GM23248 (cell line): Measurements from ENCODE around the gene PANK2. TPM values are rescaled to one million over a fixed set of nuclear protein-coding genes. Genes with fewer than 3 reads are reported as not detected.

Source experiments
- DNase-seq: peaks from one replicate; pipeline ENCODE4 v3.0.0-alpha.2; 2015
- H2AFZ ChIP-seq: fragments of 200-600 bp; sonication (generic); 2 replicates; pipeline ENCODE4 v1.6.1; 2016; ENCODE audit warnings: antibody characterized with exemption
- H3F3A ChIP-seq: fragments of 200-600 bp; sonication (generic); 2 replicates; pipeline ENCODE4 v1.6.1; 2016; ENCODE audit warnings: mild to moderate bottlenecking, antibody characterized with exemption, mixed run types; ENCODE audit not compliant: insufficient read depth
- H3K27ac ChIP-seq: fragments of 200-600 bp; sonication (generic); 2 replicates; pipeline ENCODE4 v1.5.1; 2016; ENCODE audit warnings: mild to moderate bottlenecking
- H3K27me3 ChIP-seq: fragments of 200-600 bp; sonication (generic); replicated peaks from 2 replicates; pipeline ENCODE4 v1.6.1; 2016; ENCODE audit warnings: mild to moderate bottlenecking; ENCODE audit not compliant: insufficient read depth
- H3K36me3 ChIP-seq: fragments of 200-600 bp; sonication (generic); 2 replicates; pipeline ENCODE4 v1.6.1; 2016; ENCODE audit warnings: low read depth, mild to moderate bottlenecking
- H3K4me1 ChIP-seq: fragments of 200-600 bp; sonication (generic); 2 replicates; pipeline ENCODE4 v1.6.1; 2016; ENCODE audit warnings: mild to moderate bottlenecking; ENCODE audit not compliant: insufficient read depth
- H3K4me2 ChIP-seq: fragments of 200-600 bp; sonication (generic); one replicate; pipeline ENCODE4 v1.6.1; 2016; ENCODE audit warnings: mild to moderate bottlenecking; ENCODE audit not compliant: unreplicated experiment
- H3K4me3 ChIP-seq: fragments of 200-600 bp; sonication (generic); 2 replicates; pipeline ENCODE4 v1.5.1; 2016; ENCODE audit warnings: mild to moderate bottlenecking
- H3K79me2 ChIP-seq: fragments of 200-600 bp; sonication (generic); 2 replicates; pipeline ENCODE4 v1.6.1; 2016; ENCODE audit warnings: mild to moderate bottlenecking; ENCODE audit not compliant: insufficient read depth
- H3K9ac ChIP-seq: fragments of 200-600 bp; sonication (generic); 2 replicates; pipeline ENCODE4 v1.6.1; 2016; ENCODE audit warnings: mild to moderate bottlenecking
- H3K9me2 ChIP-seq: fragments of 200-600 bp; sonication (generic); 2 replicates; pipeline ENCODE4 v1.6.1; 2016; ENCODE audit warnings: mixed run types, mild to moderate bottlenecking, moderate library complexity; ENCODE audit not compliant: insufficient read depth
- H3K9me3 ChIP-seq: fragments of 200-600 bp; sonication (generic); one replicate; pipeline ENCODE4 v1.6.1; 2017; ENCODE audit warnings: low read depth
- H4K20me1 ChIP-seq: fragments of 200-600 bp; sonication (generic); 2 replicates; pipeline ENCODE4 v1.6.0; 2016; ENCODE audit not compliant: insufficient read depth
- EZH2 ChIP-seq: fragments of 200-600 bp; sonication (generic); IDR thresholded peaks from 2 replicates; pipeline ENCODE4 v1.6.1; 2018; ENCODE audit warnings: antibody characterized with exemption, mild to moderate bottlenecking; ENCODE audit not compliant: insufficient read depth, poor library complexity, severe bottlenecking
- EZH2phosphoT487 ChIP-seq: fragments of 200-600 bp; sonication (generic); IDR thresholded peaks from 2 replicates; pipeline ENCODE4 v1.6.1; 2018; ENCODE audit warnings: antibody characterized with exemption, moderate library complexity, mild to moderate bottlenecking, low read depth; ENCODE audit not compliant: insufficient read depth
- WGBS, 2 experiments: methylation state at CpG; one replicate each; pipeline ENCODE4 v1.1.6; 2015 to 2017; ENCODE audit warnings: low lambda C conversion rate in 2 of 2, low coverage in 1 of 2; ENCODE audit errors: missing lambda C conversion rate in 2 of 2; 5-methylcytosine and 5-hydroxymethylcytosine counted together
- in situ Hi-C: fragments of 300-500 bp; cut with MboI; formaldehyde crosslinking; loops from 2 replicates; pipeline ENCODE4 v1.15.0; 2020
- polyA plus RNA-seq: library from polyadenylated mRNA; unstranded; fragments of >200 nt; fragmentation: Nextera tagmentation; extraction: Ambion mirVana; gene quantifications from 2 replicates; pipeline ENCODE4 v1.2.1, GENCODE V29; 2016
- total RNA-seq: library from RNA; depleted of rRNA; stranded (reverse); fragments of >200 nt; shearing (Covaris generic); gene quantifications from 2 replicates; pipeline ENCODE4 v1.2.3, GENCODE V29; 2014

PANK2 gene
- total and polyA plus RNA-seq, 2 experiments from 2014 or later: 30.6 to 43.7 TPM

DNA sequence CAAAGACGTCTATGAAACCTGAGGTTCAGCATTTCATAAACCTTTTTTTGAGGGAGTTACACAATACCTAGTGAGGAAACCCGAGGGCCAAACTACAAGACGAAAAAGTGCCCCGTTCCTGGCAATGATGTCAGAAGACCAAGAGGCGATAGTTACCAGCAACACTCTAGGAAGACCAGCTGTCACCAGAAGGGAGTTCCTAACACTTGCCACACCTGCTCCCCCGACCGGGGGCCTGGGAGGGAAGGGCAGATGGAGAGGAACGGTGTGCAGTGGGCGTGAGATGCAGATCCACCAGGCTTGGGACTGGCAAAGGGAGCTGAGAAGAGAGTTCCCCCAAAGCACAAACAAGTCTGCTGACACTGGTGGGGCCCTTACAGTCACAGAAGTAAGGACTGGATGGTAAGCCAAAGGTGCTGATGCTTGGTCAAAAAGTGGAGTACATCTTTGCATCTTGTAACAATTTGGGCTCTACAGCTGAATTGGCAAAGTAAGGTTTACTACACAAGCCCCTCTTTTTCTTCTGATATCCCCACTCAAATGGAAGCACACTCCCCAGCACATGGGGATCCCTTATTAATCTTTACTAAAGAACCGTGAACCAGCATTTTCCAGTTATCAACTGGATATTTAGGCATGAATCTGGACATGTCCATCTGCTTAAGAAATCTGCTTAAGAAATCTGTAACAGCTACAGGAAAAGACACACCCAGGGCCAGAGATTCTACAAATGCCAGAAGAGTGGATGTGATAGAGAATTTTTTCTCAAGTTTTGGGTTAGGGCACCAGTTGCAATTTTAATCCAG, 38.5 kb downstream of the PANK2 start:
- no peaks in the 10 kb centered on the region for H3K9me2 ChIP-seq
- no peaks in the 10 kb centered on the region for H3K27me3 ChIP-seq
- peak; percentile 69 for DNase-seq
- no peaks in the 10 kb centered on the region for H3K9me3 ChIP-seq
- in situ Hi-C loops: no loop called here
- no peak overlapping the region for H3K9ac ChIP-seq
- peak overlapping the region; percentile 34 for H3K27ac ChIP-seq
- no peak overlapping the region for H2AFZ ChIP-seq
- peaks cover 59% of the 10 kb centered on the region for H3F3A ChIP-seq
- peaks cover 51% of the 10 kb centered on the region for H3K4me1 ChIP-seq
- peaks cover 39% of the 10 kb centered on the region for H3K79me2 ChIP-seq
- H3K4me3 ChIP-seq: no peak overlapping the region
- H4K20me1 ChIP-seq: no peaks in the 10 kb centered on the region
- TF ChIP-seq EZH2 (no peak), EZH2phosphoT487 (no peak)
- peak overlapping the region; percentile 4 for H3K4me2 ChIP-seq
- 24 to 25% methylated on average over 10 of the region's 10 CpGs for WGBS, 2 experiments
- H3K36me3 ChIP-seq: peaks cover 6% of the 10 kb centered on the region; the same call in 1 of the 2 replicates

DNA sequence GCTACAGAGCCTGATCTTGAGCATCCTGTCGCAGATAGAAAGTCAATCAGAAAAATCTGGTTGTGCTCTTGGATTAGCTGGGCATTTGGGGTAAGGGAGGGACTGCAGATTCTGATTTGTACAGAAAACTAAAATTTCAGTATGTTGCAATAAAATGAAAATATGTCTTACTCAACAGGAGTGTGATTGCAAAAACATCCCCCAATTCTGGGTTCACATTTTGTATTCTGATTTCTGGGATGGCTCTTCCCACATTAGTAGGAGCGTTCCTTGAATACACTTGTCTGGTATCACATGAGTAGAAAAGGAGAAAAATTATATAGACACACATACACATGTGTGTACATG, 40.5 kb downstream of the PANK2 start:
- Histone ChIP-seq H3F3A (peaks cover 60% of the 10 kb centered on the region), H3K27ac (peak overlapping the region; percentile 2; the same call in 1 of the 2 replicates), H3K4me2 (no peak overlapping the region), H3K9me2 (no peaks in the 10 kb centered on the region), H3K4me1 (peaks cover 40% of the 10 kb centered on the region), H3K9ac (no peak overlapping the region), H3K36me3 (peaks cover 3% of the 10 kb centered on the region; the same call in 1 of the 2 replicates), H3K4me3 (no peak overlapping the region), H3K79me2 (peaks cover 19% of the 10 kb centered on the region), H4K20me1 (no peaks in the 10 kb centered on the region), H3K9me3 (no peaks in the 10 kb centered on the region), H3K27me3 (no peaks in the 10 kb centered on the region), H2AFZ (no peak overlapping the region)
- WGBS, 2 experiments: 56 to 58% methylated on average over 2 of the region's 2 CpGs
- in situ Hi-C loops: no loop called here
- no peak for DNase-seq
- TF ChIP-seq EZH2phosphoT487: no peak
- no peak for TF ChIP-seq EZH2

DNA sequence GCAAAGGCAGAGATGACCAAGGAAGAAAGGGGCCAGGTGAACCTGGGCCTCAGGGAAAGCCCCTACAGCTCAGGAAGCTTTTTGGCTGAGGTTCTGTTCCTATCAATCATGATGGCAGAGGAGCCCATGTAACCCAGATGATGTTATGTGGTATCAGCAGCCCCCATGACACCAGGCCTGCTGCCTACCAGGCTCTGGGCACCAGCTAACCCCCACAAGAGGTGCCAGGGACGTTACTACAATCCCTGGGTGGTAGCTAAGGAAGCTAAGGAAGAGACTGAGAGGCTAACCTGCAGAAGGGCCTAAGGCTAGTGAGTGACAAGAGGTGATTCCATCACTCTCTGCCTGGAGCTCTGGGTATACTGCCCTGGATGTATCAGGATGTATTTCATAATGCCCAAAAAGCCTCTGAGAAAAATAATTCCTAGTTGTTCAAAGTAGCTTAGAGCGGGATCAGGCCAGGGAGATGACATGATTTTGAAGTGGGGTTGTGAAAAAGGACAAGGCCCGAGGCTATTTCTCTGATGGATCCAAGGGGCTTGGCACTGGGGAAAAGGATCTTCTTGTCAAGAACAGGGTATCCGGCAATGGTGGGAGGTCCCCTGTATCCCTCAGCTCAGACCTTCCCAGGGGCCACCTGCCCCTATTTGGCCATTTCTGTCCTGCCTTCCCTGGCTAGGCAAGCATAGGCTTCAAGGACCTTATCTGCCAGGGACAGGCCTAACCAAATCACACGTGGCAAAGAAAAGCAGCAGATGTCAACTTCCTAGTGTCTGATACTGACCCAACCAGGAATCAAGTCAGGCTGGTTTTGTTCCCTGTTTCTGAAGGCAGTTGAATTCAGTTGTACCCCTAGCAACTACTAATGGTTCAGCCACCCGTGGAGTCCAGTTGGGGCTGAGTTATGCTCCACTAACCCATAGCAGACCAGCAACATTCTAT, 41.3 kb downstream of the PANK2 start:
- no peak for DNase-seq
- 72 to 76% methylated on average over 6 of the region's 6 CpGs for WGBS, 2 experiments
- peaks cover 10% of the 10 kb centered on the region for H3K79me2 ChIP-seq
- no peak overlapping the region for H3K4me3 ChIP-seq
- H3K9me3 ChIP-seq: no peaks in the 10 kb centered on the region
- H2AFZ ChIP-seq: no peak overlapping the region
- no peak for TF ChIP-seq EZH2
- TF ChIP-seq EZH2phosphoT487: no peak
- H3K4me2 ChIP-seq: no peak overlapping the region
- no peaks in the 10 kb centered on the region for H4K20me1 ChIP-seq
- in situ Hi-C loops: no loop called here
- H3K27me3 ChIP-seq: no peaks in the 10 kb centered on the region
- H3F3A ChIP-seq: peaks cover 69% of the 10 kb centered on the region
- peak overlapping the region; percentile 2; the same call in 1 of the 2 replicates for H3K27ac ChIP-seq
- H3K9me2 ChIP-seq: no peaks in the 10 kb centered on the region
- peaks cover 3% of the 10 kb centered on the region; the same call in 1 of the 2 replicates for H3K36me3 ChIP-seq
- peaks cover 49% of the 10 kb centered on the region for H3K4me1 ChIP-seq
- no peak overlapping the region for H3K9ac ChIP-seq

DNA sequence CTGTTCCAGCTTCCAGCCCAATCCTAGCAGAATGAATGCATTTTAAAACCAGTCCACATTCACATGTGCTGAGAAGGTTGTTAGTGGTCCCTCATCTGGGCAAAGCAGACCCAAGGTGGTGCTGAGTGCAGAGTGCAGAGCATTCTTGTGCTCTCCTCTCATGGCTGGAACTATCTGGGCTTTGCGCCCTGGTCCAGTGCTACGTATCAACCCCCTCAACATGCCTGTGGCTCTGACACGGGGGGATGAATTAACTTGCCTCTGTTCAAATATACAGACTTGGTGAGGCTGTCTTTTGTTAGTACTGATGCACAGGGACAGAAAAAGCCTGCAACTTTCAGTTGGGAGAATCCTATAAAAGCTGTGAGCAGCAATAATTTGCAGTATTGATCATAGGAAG, 42.5 kb downstream of the PANK2 start:
- Histone ChIP-seq H3K4me1 (peaks cover 51% of the 10 kb centered on the region), H3K27ac (peak overlapping the region; percentile 62; the same call in 1 of the 2 replicates), H3K4me3 (no peak overlapping the region), H3F3A (peaks cover 64% of the 10 kb centered on the region), H2AFZ (no peak overlapping the region), H3K4me2 (no peak overlapping the region), H3K79me2 (no peaks in the 10 kb centered on the region; the same call in 1 of the 2 replicates), H4K20me1 (no peaks in the 10 kb centered on the region), H3K9me2 (no peaks in the 10 kb centered on the region), H3K9me3 (no peaks in the 10 kb centered on the region), H3K9ac (0 out of 2 replicates have a peak overlapping the region, but pooled peaks have one; percentile 70), H3K27me3 (no peaks in the 10 kb centered on the region), H3K36me3 (peaks cover 3% of the 10 kb centered on the region; the same call in 1 of the 2 replicates)
- TF ChIP-seq EZH2: no peak
- no peak for TF ChIP-seq EZH2phosphoT487
- WGBS, 2 experiments: 61 to 67% methylated on average over 3 of the region's 3 CpGs
- peak; percentile 42 for DNase-seq
- in situ Hi-C loops: no loop called here
